ENCODE results near the gene GABRR3. TPM values are rescaled to one million over a fixed set of nuclear protein-coding genes. Genes with fewer than 3 reads are reported as not detected.

The GABRR3 gene
- total RNA-seq, 1 donor from 2014 or later, result not detected

DNA sequence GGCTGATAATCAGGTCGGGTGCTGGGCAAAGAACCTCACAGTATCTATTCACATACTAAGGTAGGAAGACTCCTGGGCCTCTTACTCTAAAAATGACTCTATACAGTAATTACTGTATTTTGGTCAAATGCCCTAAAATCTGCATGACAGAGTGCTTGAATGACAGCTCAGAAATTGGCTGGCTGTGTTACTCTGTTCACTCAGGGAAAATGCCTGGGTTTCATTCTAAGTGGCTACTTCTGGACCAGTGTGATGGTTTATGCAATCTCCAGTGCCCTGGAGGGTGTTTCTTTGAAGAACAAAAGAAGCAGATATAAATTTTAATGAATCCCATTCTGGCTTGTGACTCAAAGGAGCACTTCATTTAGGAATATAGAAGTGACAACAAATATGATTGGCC, 2.2 kb downstream of the GABRR3 start:
- DNase-seq (no peak), ATAC-seq (no peak)
- H3K9me3 ChIP-seq, result no peaks in the 10 kb centered on the region
- H3K4me3 ChIP-seq, result no peak overlapping the region
- peaks cover 10% of the 10 kb centered on the region for H3K27me3 ChIP-seq (ENCODE audit: low read depth)
- intact Hi-C loops (cut with DNase I), result no loop called here
- no peaks in the 10 kb centered on the region for H3K36me3 ChIP-seq
- no peaks in the 10 kb centered on the region for H3K4me1 ChIP-seq
- H3K27ac ChIP-seq, result no peak overlapping the region
- TF ChIP-seq, protein P1, sequence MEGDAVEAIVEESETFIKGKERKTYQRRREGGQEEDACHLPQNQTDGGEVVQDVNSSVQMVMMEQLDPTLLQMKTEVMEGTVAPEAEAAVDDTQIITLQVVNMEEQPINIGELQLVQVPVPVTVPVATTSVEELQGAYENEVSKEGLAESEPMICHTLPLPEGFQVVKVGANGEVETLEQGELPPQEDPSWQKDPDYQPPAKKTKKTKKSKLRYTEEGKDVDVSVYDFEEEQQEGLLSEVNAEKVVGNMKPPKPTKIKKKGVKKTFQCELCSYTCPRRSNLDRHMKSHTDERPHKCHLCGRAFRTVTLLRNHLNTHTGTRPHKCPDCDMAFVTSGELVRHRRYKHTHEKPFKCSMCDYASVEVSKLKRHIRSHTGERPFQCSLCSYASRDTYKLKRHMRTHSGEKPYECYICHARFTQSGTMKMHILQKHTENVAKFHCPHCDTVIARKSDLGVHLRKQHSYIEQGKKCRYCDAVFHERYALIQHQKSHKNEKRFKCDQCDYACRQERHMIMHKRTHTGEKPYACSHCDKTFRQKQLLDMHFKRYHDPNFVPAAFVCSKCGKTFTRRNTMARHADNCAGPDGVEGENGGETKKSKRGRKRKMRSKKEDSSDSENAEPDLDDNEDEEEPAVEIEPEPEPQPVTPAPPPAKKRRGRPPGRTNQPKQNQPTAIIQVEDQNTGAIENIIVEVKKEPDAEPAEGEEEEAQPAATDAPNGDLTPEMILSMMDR (IDR thresholded peaks at IDR 0.05), result no peak

- H3K27me3 ChIP-seq (ENCODE audit: low read depth), result peaks cover 10% of the 10 kb centered on the region
- TF ChIP-seq, protein P1 (IDR thresholded peaks at IDR 0.05), result no peak
- H3K27ac ChIP-seq, result no peak overlapping the region
- no peaks in the 10 kb centered on the region for H3K9me3 ChIP-seq
- no peak overlapping the region for H3K4me3 ChIP-seq
- no peak for ATAC-seq
- no peaks in the 10 kb centered on the region for H3K4me1 ChIP-seq
- intact Hi-C loops (cut with DNase I), result no loop called here
- DNase-seq, result no peak
- H3K36me3 ChIP-seq, result no peaks in the 10 kb centered on the region
These were observed 2.9 kb downstream of the GABRR3 start for GRCh38 chr3:98032265-98032664.

DNA sequence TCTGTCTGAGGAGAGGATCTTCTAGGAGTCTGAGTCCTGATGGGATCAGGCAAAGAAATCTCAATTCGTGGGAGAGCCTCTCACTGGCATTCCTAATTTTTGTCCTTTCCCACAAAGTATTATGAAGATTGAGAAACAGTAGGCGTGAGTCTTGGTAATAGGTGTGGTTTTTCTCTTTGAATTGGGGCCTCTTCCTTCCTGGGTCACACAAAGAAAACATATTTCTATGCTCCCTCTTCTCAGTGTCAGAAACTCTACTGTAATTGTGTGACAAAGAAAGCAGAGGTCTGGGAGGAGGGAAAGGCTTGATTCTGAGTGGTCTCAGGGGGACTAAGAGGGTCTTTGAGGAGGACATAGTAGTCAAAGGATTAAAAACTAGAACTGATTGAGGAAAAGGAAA, 6.0 kb downstream of the GABRR3 start:
- Histone ChIP-seq H3K27me3 (ENCODE audit: low read depth) (peaks cover 5% of the 10 kb centered on the region), H3K4me1 (no peaks in the 10 kb centered on the region), H3K4me3 (no peak overlapping the region), H3K27ac (no peak overlapping the region), H3K36me3 (no peaks in the 10 kb centered on the region), H3K9me3 (no peaks in the 10 kb centered on the region)
- ATAC-seq, result no peak
- TF ChIP-seq, protein P1 (IDR thresholded peaks at IDR 0.05), result no peak
- no peak for DNase-seq
- intact Hi-C loops (cut with DNase I), result no loop called here

GRCh38 chr3:98027085-98027446, 8.0 kb downstream of the GABRR3 start:
- Histone ChIP-seq H3K4me3 (no peak overlapping the region), H3K9me3 (no peaks in the 10 kb centered on the region), H3K36me3 (no peaks in the 10 kb centered on the region), H3K27me3 (ENCODE audit: low read depth) (no peaks in the 10 kb centered on the region), H3K4me1 (peaks cover 4% of the 10 kb centered on the region), H3K27ac (no peak overlapping the region)
- no peak for ATAC-seq
- TF ChIP-seq, protein P1 (IDR thresholded peaks at IDR 0.05), result no peak
- intact Hi-C loops (cut with DNase I), result no loop called here
- DNase-seq, result no peak

DNA sequence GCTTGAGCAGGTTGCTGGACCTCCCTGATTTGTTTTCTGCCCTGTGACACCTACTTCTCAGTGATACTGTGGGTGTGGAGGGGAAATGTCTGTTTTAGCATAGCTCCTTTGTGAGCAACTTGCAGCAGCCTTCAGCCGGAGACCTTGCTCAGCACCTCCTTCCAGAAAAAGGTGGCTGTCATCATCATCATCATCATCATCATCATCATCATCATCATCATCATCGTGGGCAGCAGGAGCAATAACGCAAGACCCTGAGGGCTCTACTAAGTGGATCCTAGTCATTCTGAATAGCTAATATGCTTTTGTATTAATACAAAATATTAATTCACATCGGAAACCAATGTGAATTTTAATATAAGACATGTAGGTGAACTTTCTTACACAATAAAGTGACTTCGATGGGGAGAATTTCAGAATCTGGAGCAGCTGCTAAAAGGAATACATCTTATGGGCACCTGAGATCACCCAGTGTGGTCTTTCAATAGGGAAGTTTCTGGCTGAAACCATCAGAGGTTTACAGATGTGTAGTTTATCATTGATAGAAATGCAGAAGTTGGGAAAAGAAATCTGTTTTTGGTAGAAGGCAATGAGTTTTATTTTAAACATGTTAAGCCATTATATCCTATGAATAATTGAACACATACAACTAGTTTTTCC, 8.6 kb downstream of the GABRR3 start:
- peaks cover 4% of the 10 kb centered on the region for H3K4me1 ChIP-seq
- H3K9me3 ChIP-seq, result no peaks in the 10 kb centered on the region
- no peak overlapping the region for H3K27ac ChIP-seq
- ATAC-seq, result no peak
- H3K27me3 ChIP-seq (ENCODE audit: low read depth), result no peaks in the 10 kb centered on the region
- TF ChIP-seq, protein P1 (IDR thresholded peaks at IDR 0.05), result no peak
- no peak overlapping the region for H3K4me3 ChIP-seq
- no peak for DNase-seq
- intact Hi-C loops (cut with DNase I), result no loop called here
- no peaks in the 10 kb centered on the region for H3K36me3 ChIP-seq
